Measurements from ENCODE around the gene SETSIP. TPM values are rescaled to one million over a fixed set of nuclear protein-coding genes. Genes with fewer than 3 reads are reported as not detected.
A peak's percentile ranks its signal among the peaks of the same experiment; 100 is the strongest.

The SETSIP gene
- total and polyA plus RNA-seq, 2 of the 8 experiments (the other 6 are each of a cell fraction or from before 2014, with no cell fraction given) = 0.14 TPM; not detected in 1

- no peak overlapping the region for H3K27ac ChIP-seq (ENCODE audit: low read depth, low read length)
- H4K20me1 ChIP-seq (replicated peaks in 1 of 2; ENCODE audit: control insufficient read depth in 1 of 2, insufficient read depth in 2 of 2, low read length in 2 of 2) = no peaks in the 10 kb centered on the region
- H3K4ac ChIP-seq (replicated peaks; ENCODE audit: insufficient read length, low read depth, low read length) = no peak overlapping the region
- no peaks in the 10 kb centered on the region for H3K79me2 ChIP-seq (ENCODE audit: control insufficient read depth in 1 of 2, insufficient read depth in 2 of 2, low read length in 2 of 2)
- no peak overlapping the region for H4K8ac ChIP-seq (ENCODE audit: extremely low read depth, insufficient read depth, low read length)
- peak overlapping the region in 1 of 2 experiments; percentile 75; a peak in 1 of 4 replicates for H3K4me2 ChIP-seq (ENCODE audit: insufficient read depth in 1 of 2, low read depth in 2 of 2, low read length in 2 of 2)
- ChIA-PET POLR2A (ENCODE audit: partially characterized antibody) (interaction anchor here (1.3 kb wide), 1 partner anchor 10 kb away, joined by 5 read pairs; no protein-coding TSS in a partner anchor), CTCF (ENCODE audit: partially characterized antibody) (interaction anchor here (0.6 to 1.4 kb wide), 4 partner anchors 10 to 38 kb away, joined by 3 to 5 read pairs (median 3); no protein-coding TSS in a partner anchor)
- peaks cover 9% of the 10 kb centered on the region; the same call in 1 of the 2 replicates for H3K23me2 ChIP-seq (ENCODE audit: low read depth, low read length)
- no peak overlapping the region for H3K14ac ChIP-seq (ENCODE audit: insufficient read length)
- H3K4me3 ChIP-seq (ENCODE audit: extremely low read depth in 1 of 4, insufficient read depth in 2 of 4, low read depth in 3 of 4, low read length in 4 of 4) = no peak overlapping the region
- H3K4me1 ChIP-seq (replicated peaks in 1 of 4; ENCODE audit: control insufficient read depth in 3 of 4, insufficient read depth in 4 of 4, low read length in 3 of 4) = peaks cover 3 to 7% (median 4%) of the 10 kb centered on the region in 4 experiments
- no peak overlapping the region for H2BK12ac ChIP-seq (ENCODE audit: low read depth, low read length)
- H4K91ac ChIP-seq (replicated peaks; ENCODE audit: insufficient read length, low read length) = no peak overlapping the region
- H4K5ac ChIP-seq (ENCODE audit: insufficient read length, low read depth, low read length) = no peak overlapping the region
- H2BK120ac ChIP-seq (replicated peaks; ENCODE audit: low read depth, low read length) = no peak overlapping the region
- no peak overlapping the region for H3K9ac ChIP-seq (replicated peaks in 1 of 4; ENCODE audit: extremely low read depth in 1 of 4, low read depth in 3 of 4, low read length in 3 of 4)
- H2BK15ac ChIP-seq (ENCODE audit: low read length) = no peak overlapping the region
- WGBS, 2 experiments (ENCODE audit: extremely low coverage in 1 of 2, insufficient coverage in 1 of 2, insufficient read length in 1 of 2, insufficient replicate concordance in 2 of 2, low coverage in 1 of 2, low lambda C conversion rate in 2 of 2, missing lambda C conversion rate in 1 of 2) = 89% methylated on average over 6 of the region's 6 CpGs; no CpG with 5 or more reads in 1 of the 2 experiments
- H3K18ac ChIP-seq (ENCODE audit: extremely low read depth, low read length) = no peak overlapping the region
- no peaks in the 10 kb centered on the region; the same call in 1 of the 2 replicates for H3K79me1 ChIP-seq (ENCODE audit: low read depth, low read length)
- no peak overlapping the region for H2AFZ ChIP-seq (ENCODE audit: low read length)
- no peak overlapping the region for H3K56ac ChIP-seq (replicated peaks; ENCODE audit: insufficient read length, low read depth, low read length)
- H2AK5ac ChIP-seq (ENCODE audit: low read depth, low read length) = no peak overlapping the region
- no peak overlapping the region for H3K23ac ChIP-seq (ENCODE audit: insufficient read length)
- H2BK20ac ChIP-seq (ENCODE audit: low read length) = no peak overlapping the region
- DNase-seq (ENCODE audit: low read depth in 1 of 2, low spot score in 2 of 2) = no peak
- no peak overlapping the region for H2BK5ac ChIP-seq (ENCODE audit: low read depth, low read length)
- no peaks in the 10 kb centered on the region for H3K36me3 ChIP-seq (ENCODE audit: control insufficient read depth in 2 of 4, insufficient read depth in 4 of 4, low read length in 3 of 4)
- peaks cover 0 to 2% of the 10 kb centered on the region in 2 experiments; a peak in 1 of 4 replicates for H3K9me3 ChIP-seq (ENCODE audit: insufficient read depth in 2 of 2, low read depth in 1 of 2, low read length in 1 of 2)
- H3K27me3 ChIP-seq (replicated peaks in 1 of 4; ENCODE audit: control insufficient read depth in 3 of 4, extremely low read depth in 1 of 4, insufficient read depth in 3 of 4, low read length in 3 of 4) = peaks cover 0 to 9% (median 7%) of the 10 kb centered on the region in 4 experiments; a peak in 5 of 7 replicates
- no peak for FAIRE-seq
- TF ChIP-seq SP1 (IDR thresholded peaks at IDR 0.05; ENCODE audit: low read depth, low read length) (no peak), PHF8 (conservative IDR thresholded peaks at IDR 0.05; ENCODE audit: low read depth, low read length) (no peak), KDM4A (IDR thresholded peaks at IDR 0.05; ENCODE audit: low read depth, low read length, severe bottlenecking) (no peak), TAF1 (IDR thresholded peaks at IDR 0.05; ENCODE audit: low read depth, low read length) (no peak), MAFK (IDR thresholded peaks at IDR 0.05; ENCODE audit: low read depth, low read length) (no peak), JUN (IDR thresholded peaks at IDR 0.05; ENCODE audit: low read depth, low read length) (no peak), TBP (IDR thresholded peaks at IDR 0.05; ENCODE audit: low read depth, low read length) (no peak), GABPA (IDR thresholded peaks at IDR 0.05; ENCODE audit: borderline replicate concordance, insufficient read depth, low read length) (no peak), SAP30 (IDR thresholded peaks at IDR 0.05; ENCODE audit: insufficient read depth, insufficient replicate concordance, low read length) (no peak), NRF1 (IDR thresholded peaks at IDR 0.05; ENCODE audit: low read depth, low read length) (no peak), FOSL1 (IDR thresholded peaks at IDR 0.05; ENCODE audit: insufficient read depth, low read depth, low read length) (no peak)
Observed at GRCh38 chr1:92031281-92032110, 43.7 kb downstream of the SETSIP start.

All from H1 (cell line).